Measurements from ENCODE around the gene NEU2.
"Not testable (repeated sequence)": the region's sequence is repeated elsewhere in the genome, so short reads cannot be mapped to it uniquely, and the experiment has no call there.

NEU2 gene

GRCh38 chr2:233010569-233011267 is 21.8 kb upstream of the NEU2 start:
- DNase-seq (ENCODE audit: low spot score), result no peak

DNA sequence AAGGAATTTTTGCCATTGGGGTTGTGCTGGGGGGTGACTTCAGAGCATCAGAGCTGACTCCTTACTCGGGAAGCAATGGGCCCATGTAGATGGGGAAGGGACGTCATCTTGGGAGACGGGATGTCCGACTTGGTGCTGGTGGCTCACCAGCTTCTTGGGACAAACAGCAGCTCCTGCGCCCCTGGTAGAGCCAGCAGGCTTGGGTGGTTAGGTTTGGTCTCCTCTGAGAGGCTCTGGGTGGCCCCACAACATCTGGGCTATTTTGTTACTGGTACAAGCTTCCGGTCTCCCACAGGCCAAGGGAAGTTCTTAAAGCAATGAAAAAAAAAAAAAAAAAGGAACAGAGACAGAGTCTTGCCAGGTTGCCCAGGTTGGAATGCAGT is 21.2 kb upstream of the NEU2 start:
- no peak for DNase-seq (ENCODE audit: low spot score)

- no peak for DNase-seq (ENCODE audit: low spot score)
These were observed 20.8 kb upstream of the NEU2 start for GRCh38 chr2:233011702-233012131.

GRCh38 chr2:233012301-233012971 is 20.0 kb upstream of the NEU2 start:
- no peak for DNase-seq (ENCODE audit: low spot score)

- DNase-seq (ENCODE audit: low spot score), result no peak
These were observed 19.4 kb upstream of the NEU2 start, which contains the start of gene NGEF for GRCh38 chr2:233013027-233013461. NGEF (minus strand) TSS chr2:233013256; CDS start chr2:232974890, 38,366 bp downstream.

DNA sequence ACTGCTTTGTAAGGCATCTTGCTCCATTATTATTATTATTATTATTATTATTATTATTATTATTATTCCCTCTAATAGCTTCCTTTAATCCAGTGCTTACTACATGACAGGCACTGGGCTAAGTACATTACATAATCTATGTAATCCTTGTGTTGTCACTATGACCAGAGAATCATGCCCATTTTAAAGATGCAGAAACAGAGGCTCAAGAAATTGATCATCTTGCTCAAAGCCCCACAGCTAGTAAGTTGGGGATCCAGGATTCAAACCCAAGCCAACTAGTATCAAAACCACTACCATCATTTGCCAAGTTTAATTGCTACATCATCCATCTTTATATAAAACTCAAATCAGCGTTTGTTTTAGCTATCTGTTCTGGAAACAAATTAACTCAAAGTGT is 18.8 kb upstream of the NEU2 start:
- DNase-seq (ENCODE audit: low spot score), result no peak

GRCh38 chr2:233015019-233015645 is 17.3 kb upstream of the NEU2 start:
- DNase-seq (ENCODE audit: low spot score), result no peak

DNA sequence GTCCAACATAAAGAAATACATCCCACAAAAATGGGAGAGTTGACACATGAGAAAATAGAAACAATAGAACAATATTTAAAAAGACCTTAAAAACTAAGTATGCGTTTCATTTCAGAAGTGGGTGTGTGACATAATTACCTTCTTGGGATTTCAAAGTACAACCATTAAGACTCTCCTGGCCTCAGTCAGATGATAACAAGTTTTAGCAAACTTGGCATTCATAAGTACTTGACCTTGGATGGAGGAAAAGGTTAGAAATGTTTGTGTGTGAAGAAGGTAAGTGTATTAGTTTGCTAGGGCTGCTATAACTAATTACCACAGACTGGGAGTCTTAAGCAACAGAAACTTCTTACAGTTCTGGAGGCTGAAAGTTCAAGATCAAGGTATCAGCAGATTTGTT is 14.5 kb upstream of the NEU2 start:
- no peak for DNase-seq (ENCODE audit: low spot score)

GRCh38 chr2:233019610-233020009 is 12.9 kb upstream of the NEU2 start:
- not testable (repeated sequence) for DNase-seq (ENCODE audit: low spot score)

GRCh38 chr2:233020454-233020853 is 12.0 kb upstream of the NEU2 start:
- no peak for DNase-seq (ENCODE audit: low spot score)

DNA sequence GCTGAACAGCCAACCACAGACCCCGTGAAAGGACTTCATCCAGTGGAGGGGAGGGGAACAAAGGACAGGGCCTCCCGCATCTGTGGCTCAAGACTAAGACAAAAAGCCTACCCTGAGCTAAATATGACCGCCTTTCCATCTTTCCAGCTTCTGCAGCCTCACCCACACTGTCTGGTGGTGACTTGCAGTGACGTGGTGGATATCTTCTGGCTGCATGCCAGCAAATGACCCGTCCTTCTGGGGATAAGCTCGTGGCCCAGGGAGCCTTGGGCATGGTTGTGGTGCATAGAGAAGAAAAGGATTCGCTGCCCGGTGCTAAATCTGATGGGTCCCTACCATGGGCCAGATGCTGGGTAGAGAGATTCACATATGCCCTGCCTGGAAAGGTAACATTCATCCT is 10.7 kb upstream of the NEU2 start:
- no peak for DNase-seq (ENCODE audit: low spot score)

- no peak for DNase-seq (ENCODE audit: low spot score)
These were observed 9.9 kb upstream of the NEU2 start for GRCh38 chr2:233022561-233022960.

GRCh38 chr2:233023007-233023760 is 9.3 kb upstream of the NEU2 start:
- DNase-seq (ENCODE audit: low spot score), result peak; percentile 38

DNA sequence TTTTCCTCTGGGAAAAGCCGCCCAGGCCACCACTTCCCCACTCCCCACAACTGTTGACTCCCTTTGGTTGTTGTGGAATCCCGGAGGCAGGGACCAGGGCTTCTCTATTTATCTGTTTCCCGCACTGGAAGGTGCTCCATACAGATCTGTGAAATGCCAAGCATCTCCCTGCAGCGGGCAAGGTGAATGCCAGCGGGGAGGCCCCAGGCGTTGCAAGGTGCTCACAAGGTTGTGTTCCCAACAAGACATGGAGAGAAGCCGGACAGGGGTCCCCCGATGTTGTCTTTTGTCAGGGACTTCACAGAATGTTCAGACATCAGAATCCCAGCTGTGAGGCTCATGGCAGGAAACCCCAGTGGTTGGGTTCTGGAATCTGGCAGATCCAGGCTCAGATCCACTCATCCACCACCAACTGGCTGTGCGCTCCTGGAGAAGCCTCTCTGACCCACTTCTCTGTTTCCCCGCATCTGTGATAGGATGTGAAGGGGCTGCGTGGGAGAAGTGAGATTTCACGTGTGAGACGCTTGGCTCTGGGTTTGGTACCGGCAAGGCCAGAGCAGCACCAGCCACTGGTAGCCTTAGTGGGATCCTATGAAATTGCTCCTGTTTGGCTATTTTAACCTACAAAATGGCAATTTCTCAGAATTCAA is 8.6 kb upstream of the NEU2 start:
- peak; percentile 44 for DNase-seq (ENCODE audit: low spot score)

GRCh38 chr2:233025706-233026105 is 6.8 kb upstream of the NEU2 start:
- DNase-seq (ENCODE audit: low spot score), result no peak

DNA sequence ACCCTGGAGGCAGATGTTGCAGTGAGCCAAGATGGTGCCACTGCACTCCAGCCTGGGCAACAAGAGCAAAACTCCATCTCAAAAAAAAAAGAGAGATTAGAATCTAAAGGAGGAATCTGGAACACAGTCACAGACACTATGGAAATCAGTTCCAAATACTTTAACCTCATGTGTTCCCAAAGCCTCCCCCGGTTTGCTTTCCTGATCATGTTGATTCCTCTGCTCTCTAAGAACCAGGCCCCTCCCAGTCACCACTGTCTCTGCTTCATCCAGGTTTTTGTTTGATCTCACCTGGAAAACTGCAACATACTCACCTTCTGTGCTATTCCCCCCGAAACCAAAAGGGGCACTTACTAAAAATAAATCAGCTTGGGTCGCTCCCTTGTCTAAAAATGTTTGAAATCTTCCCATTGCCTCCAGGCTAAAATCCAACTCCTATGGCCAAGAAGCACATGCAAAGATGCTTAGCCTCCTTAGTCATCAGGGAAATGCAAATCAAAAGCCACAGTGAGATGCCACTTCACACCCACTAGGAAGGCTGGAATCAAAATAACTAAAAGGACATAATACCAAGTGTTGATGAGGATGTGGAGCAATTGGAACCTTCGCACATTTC is 6.2 kb upstream of the NEU2 start:
- no peak for DNase-seq (ENCODE audit: low spot score)

GRCh38 chr2:233029321-233029720 is 3.2 kb upstream of the NEU2 start:
- DNase-seq (ENCODE audit: low spot score), result no peak

GRCh38 chr2:233031556-233032500 is 644 bp upstream of the NEU2 start:
- DNase-seq (ENCODE audit: low spot score), result peak; percentile 66

DNA sequence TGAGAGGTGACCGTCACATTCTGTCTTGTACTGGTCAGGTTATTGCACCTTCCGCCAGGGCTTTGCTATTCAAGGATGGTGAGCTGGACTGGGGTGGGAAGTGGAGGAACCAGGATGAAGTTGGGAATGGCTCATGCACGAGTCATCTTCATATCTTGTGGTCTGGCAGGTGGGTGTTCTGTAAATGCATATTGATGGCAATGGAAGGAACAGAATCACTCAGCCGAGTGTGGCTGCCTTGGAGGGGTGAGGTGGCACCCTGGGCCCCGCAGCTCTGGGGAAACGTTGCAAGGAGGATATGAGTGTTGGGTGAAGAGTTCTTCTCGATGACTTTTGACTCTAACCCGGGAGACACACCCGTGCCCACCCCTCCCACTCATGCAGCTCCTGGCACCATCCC is 1.2 kb downstream of the NEU2 start:
- no peak for DNase-seq (ENCODE audit: low spot score)

Data from ecto neural progenitor cell (in vitro differentiated cells).